Breast epithelium (tissue), 4 donors: ENCODE measurements around the gene UPF3A. TPM values are rescaled to one million over a fixed set of nuclear protein-coding genes. Genes with fewer than 3 reads are reported as not detected.

Experiments used
- DNase-seq, 2 donors: peaks; one replicate each; pipeline ENCODE4 v3.0.0-alpha.2; 2019; ENCODE audit warnings: low spot score in 2 of 2
- H3K27ac ChIP-seq, 2 donors: fragments of 200-600 bp; sonication (generic) in 1 of 2; one replicate each; pipeline ENCODE4 v1.5.1; 2016 to 2019; ENCODE audit warnings: mild to moderate bottlenecking in 1 of 2
- H3K27me3 ChIP-seq, 2 donors: fragments of 200-600 bp; sonication (generic) in 1 of 2; one replicate each; pipeline versions ENCODE4 v1.5.1 to v1.6.0; 2017 to 2019; ENCODE audit warnings: control low read depth in 1 of 2, mild to moderate bottlenecking in 1 of 2
- H3K36me3 ChIP-seq: fragments of 200-600 bp; one replicate; pipeline ENCODE4 v1.5.1; 2019
- H3K4me1 ChIP-seq, 2 donors: fragments of 200-600 bp; sonication (generic); one replicate each; pipeline ENCODE4 v1.5.1; 2016 to 2019; ENCODE audit warnings: control low read depth in 1 of 2
- H3K4me3 ChIP-seq, 3 donors: fragments of 200-600 bp; sonication (generic); 1 replicate in 2 of 3; 2 replicates in 1 of 3; pipeline ENCODE4 v1.5.1; 2016 to 2019; ENCODE audit warnings: mild to moderate bottlenecking in 3 of 3, moderate library complexity in 2 of 3
- H3K9me3 ChIP-seq, 2 donors: fragments of 200-600 bp; sonication (generic) in 1 of 2; one replicate each; pipeline ENCODE4 v1.5.1; 2016 to 2019; ENCODE audit warnings: control low read depth in 1 of 2
- POLR2A ChIP-seq: fragments of 450-650 bp; IDR thresholded peaks from one replicate; pipeline ENCODE4 v1.6.1; 2016; ENCODE audit warnings: antibody characterized with exemption, mild to moderate bottlenecking, moderate library complexity
- POLR2AphosphoS5 ChIP-seq, 3 donors: sonication (generic); formaldehyde crosslinking; IDR thresholded peaks; one replicate each; pipeline ENCODE4 v1.6.1; 2017; ENCODE audit warnings: antibody characterized with exemption in 3 of 3
- intact Hi-C: fragments of 100-400 bp; cut with DNase I; formaldehyde crosslinking; loops from one replicate; pipeline ENCODE4 v1.15.1; 2023; ENCODE audit warnings: low total_unique reads
- total RNA-seq, 3 donors: library from RNA; depleted of rRNA; stranded (reverse); fragments of >200 nt; gene quantifications; one replicate each; pipeline ENCODE4 v1.1.0, GENCODE V29; 2016
- TF ChIP-seq, protein P1 (sequence below), 3 donors: fragments of 450-650 bp; IDR thresholded peaks; one replicate each; pipeline ENCODE4 v1.5.1; 2016 to 2017; ENCODE audit warnings: antibody characterized with exemption in 3 of 3, mild to moderate bottlenecking in 3 of 3, moderate library complexity in 3 of 3

UPF3A gene
- total RNA-seq, 3 donors from 2014 or later, result 48.5 to 52.8 (median 49.6) TPM

DNA sequence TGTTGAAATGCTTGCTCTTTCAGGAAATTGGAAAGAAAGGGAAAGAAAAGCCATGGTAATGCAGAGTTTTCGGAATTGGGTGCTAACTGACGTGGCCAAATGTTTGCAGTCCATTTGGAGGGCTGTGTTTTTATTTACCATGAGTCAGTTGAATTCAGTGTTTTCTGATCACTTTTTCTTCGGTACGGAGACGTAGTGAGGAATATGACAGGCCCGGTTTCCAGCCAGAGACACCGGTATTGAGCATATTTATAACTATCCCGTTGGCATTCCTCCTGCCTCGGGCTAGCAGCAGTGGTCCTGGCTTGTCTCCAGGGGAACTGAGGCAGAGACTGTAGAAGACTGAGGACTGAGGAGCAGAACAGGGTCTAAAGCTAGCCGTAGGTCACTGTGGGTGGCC, 45.7 kb upstream of the UPF3A start:
- no peak for DNase-seq
- H3K9me3 ChIP-seq, result no peaks in the 10 kb centered on the region
- H3K36me3 ChIP-seq, result no peaks in the 10 kb centered on the region
- intact Hi-C loops, result no loop called here
- H3K4me1 ChIP-seq, result no peaks in the 10 kb centered on the region
- H3K27me3 ChIP-seq, result no peaks in the 10 kb centered on the region
- no peak overlapping the region for H3K27ac ChIP-seq
- TF ChIP-seq POLR2AphosphoS5 (IDR thresholded peaks at IDR 0.05) (no peak), POLR2A (no peak)
- TF ChIP-seq, protein P1, sequence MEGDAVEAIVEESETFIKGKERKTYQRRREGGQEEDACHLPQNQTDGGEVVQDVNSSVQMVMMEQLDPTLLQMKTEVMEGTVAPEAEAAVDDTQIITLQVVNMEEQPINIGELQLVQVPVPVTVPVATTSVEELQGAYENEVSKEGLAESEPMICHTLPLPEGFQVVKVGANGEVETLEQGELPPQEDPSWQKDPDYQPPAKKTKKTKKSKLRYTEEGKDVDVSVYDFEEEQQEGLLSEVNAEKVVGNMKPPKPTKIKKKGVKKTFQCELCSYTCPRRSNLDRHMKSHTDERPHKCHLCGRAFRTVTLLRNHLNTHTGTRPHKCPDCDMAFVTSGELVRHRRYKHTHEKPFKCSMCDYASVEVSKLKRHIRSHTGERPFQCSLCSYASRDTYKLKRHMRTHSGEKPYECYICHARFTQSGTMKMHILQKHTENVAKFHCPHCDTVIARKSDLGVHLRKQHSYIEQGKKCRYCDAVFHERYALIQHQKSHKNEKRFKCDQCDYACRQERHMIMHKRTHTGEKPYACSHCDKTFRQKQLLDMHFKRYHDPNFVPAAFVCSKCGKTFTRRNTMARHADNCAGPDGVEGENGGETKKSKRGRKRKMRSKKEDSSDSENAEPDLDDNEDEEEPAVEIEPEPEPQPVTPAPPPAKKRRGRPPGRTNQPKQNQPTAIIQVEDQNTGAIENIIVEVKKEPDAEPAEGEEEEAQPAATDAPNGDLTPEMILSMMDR (IDR thresholded peaks at IDR 0.05), result no peak
- H3K4me3 ChIP-seq, result peak overlapping the region; percentile 69 to 95 (median 88)

- TF ChIP-seq POLR2A, result no peak
- TF ChIP-seq POLR2AphosphoS5 (IDR thresholded peaks at IDR 0.05), result no peak
- TF ChIP-seq, protein P1 (IDR thresholded peaks at IDR 0.05), result no peak
- no peak for DNase-seq
- Histone ChIP-seq H3K36me3 (peaks cover 1% of the 10 kb centered on the region), H3K27ac (no peak overlapping the region), H3K4me1 (no peaks in the 10 kb centered on the region), H3K27me3 (no peaks in the 10 kb centered on the region), H3K4me3 (peak overlapping the region; percentile 69 to 95 (median 88)), H3K9me3 (no peaks in the 10 kb centered on the region)
- intact Hi-C loops, result no loop called here
Measured at GRCh38 chr13:114236227-114236626, 45.2 kb upstream of the UPF3A start.

- H3K4me1 ChIP-seq, result no peaks in the 10 kb centered on the region
- peaks cover 10% of the 10 kb centered on the region for H3K36me3 ChIP-seq
- H3K9me3 ChIP-seq, result no peaks in the 10 kb centered on the region
- H3K27me3 ChIP-seq, result no peaks in the 10 kb centered on the region
- H3K4me3 ChIP-seq, result no peak overlapping the region
- no peak overlapping the region for H3K27ac ChIP-seq
- intact Hi-C loops, result no loop called here
- DNase-seq, result no peak
- TF ChIP-seq, protein P1 (IDR thresholded peaks at IDR 0.05), result no peak
Measured at GRCh38 chr13:114237415-114238112, 43.8 kb upstream of the UPF3A start.

GRCh38 chr13:114241918-114242317, 39.5 kb upstream of the UPF3A start:
- peaks cover 21% of the 10 kb centered on the region for H3K36me3 ChIP-seq
- H3K27ac ChIP-seq, result no peak overlapping the region

DNA sequence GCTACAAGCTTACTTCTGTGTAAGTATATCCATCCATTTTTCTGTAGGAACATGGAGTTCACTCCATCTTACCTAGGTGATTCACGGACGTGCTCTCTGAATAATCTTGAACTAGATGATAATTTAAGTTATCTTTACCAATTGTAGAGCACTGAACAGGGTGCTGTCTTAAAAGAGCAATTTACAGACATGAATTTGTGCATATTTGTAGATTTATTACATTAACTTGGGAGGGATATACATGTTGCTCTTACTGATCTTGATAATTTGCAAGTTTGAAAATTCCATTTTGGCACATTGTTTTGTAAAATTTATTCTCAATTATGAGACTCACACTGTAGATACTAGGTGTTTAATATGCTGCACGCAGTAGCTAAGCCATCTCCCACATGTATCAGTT, 37.4 kb upstream of the UPF3A start:
- H3K27ac ChIP-seq, result no peak overlapping the region
- no peak overlapping the region for H3K4me3 ChIP-seq
- H3K36me3 ChIP-seq, result peaks cover 21% of the 10 kb centered on the region
- TF ChIP-seq POLR2A (no peak), POLR2AphosphoS5 (IDR thresholded peaks at IDR 0.05) (no peak)
- TF ChIP-seq, protein P1 (IDR thresholded peaks at IDR 0.05), result no peak
- no peaks in the 10 kb centered on the region for H3K9me3 ChIP-seq
- intact Hi-C loops, result no loop called here
- no peaks in the 10 kb centered on the region for H3K4me1 ChIP-seq
- H3K27me3 ChIP-seq, result no peaks in the 10 kb centered on the region
- DNase-seq, result no peak

More at GRCh38 chr13:114241918-114242317, 39.5 kb upstream of the UPF3A start:
- H3K9me3 ChIP-seq, result no peaks in the 10 kb centered on the region
- intact Hi-C loops, result no loop called here
- no peaks in the 10 kb centered on the region for H3K27me3 ChIP-seq
- TF ChIP-seq, protein P1 (IDR thresholded peaks at IDR 0.05), result no peak
- TF ChIP-seq POLR2A (no peak), POLR2AphosphoS5 (IDR thresholded peaks at IDR 0.05) (no peak)
- no peaks in the 10 kb centered on the region for H3K4me1 ChIP-seq
- no peak overlapping the region for H3K4me3 ChIP-seq
- no peak for DNase-seq
